ENCODE measurements around the gene ABCC11.

DNA sequence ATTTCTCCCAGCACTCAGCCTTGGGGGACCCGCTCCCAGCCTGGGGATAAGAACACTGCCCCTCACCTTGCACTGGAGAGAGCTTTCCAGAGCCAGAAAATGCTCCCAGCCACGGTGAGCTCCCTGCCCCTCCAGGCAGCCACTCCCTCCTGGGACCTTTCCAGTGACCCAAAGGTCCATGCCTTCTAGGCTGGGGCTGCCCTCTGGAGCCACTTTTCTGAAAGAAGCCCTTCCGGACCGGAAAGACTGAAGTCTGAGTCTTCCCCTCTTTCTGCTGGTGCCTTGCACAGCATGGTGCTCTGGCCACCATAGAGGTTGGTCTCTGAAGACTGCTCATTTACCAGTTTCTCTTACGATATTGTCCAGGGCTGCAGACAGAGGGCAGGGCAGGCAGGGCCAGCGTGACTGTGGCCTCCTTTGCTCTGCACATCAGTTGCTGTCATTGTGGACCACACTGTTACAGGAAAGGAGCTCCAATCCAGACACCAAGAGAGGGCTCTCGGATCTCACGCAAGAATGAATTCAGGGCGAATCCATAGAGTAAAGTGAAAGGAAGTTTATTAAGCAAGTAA is 84.4 kb downstream of the ABCC11 start:
- TF ChIP-seq POLR2AphosphoS5 (IDR thresholded peaks at IDR 0.05; ENCODE audit: borderline replicate concordance, low read depth, low read length) (no peak), EZH2 (IDR thresholded peaks at IDR 0.05) (no peak)
